ENCODE measurements around the gene DLGAP1. TPM values are rescaled to one million over a fixed set of nuclear protein-coding genes. Genes with fewer than 3 reads are reported as not detected.

Gene DLGAP1
- total and polyA plus RNA-seq, 4 donors = 0.54 to 11.8 (median 3.1) TPM

DNA sequence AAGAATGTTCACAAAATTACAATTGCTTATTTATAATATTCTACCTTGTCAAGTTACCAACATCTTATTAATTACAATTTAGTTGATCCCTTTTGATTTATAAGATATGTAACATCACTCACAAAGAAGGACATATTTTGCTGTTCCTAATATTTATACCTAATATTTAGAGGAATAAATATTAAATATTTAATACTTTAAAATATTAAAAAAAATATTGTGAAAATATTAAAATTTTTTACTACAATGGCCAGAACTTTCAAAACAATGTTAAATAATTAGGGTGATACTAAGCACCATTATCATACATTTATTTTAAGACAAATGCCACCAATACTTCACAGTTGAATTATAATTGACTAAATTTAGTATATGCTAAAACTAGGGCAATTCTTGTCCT, 254.7 kb downstream of the DLGAP1 start:
- no peaks in the 10 kb centered on the region for H3K9me3 ChIP-seq (ENCODE audit: control insufficient read depth in 4 of 4, insufficient read depth in 3 of 4, low read length in 3 of 4)
- TF ChIP-seq, protein P1, sequence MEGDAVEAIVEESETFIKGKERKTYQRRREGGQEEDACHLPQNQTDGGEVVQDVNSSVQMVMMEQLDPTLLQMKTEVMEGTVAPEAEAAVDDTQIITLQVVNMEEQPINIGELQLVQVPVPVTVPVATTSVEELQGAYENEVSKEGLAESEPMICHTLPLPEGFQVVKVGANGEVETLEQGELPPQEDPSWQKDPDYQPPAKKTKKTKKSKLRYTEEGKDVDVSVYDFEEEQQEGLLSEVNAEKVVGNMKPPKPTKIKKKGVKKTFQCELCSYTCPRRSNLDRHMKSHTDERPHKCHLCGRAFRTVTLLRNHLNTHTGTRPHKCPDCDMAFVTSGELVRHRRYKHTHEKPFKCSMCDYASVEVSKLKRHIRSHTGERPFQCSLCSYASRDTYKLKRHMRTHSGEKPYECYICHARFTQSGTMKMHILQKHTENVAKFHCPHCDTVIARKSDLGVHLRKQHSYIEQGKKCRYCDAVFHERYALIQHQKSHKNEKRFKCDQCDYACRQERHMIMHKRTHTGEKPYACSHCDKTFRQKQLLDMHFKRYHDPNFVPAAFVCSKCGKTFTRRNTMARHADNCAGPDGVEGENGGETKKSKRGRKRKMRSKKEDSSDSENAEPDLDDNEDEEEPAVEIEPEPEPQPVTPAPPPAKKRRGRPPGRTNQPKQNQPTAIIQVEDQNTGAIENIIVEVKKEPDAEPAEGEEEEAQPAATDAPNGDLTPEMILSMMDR (IDR thresholded peaks at IDR 0.05; ENCODE audit: control extremely low read depth, extremely low read depth) = no peak
- H3K27ac ChIP-seq (ENCODE audit: low read depth in 1 of 2, low read length in 1 of 2) = no peak overlapping the region
- no peak overlapping the region for H3K9ac ChIP-seq (ENCODE audit: insufficient read depth in 1 of 2, low read length in 2 of 2)
- DNase-seq (no peak), ATAC-seq (ENCODE audit: insufficient read depth, low FRiP score) (no peak)
- H3K27me3 ChIP-seq (ENCODE audit: control insufficient read depth in 3 of 3, insufficient read depth in 3 of 3, low read length in 2 of 3) = no peaks in the 10 kb centered on the region
- H3K4me3 ChIP-seq = no peak overlapping the region
- H3K36me3 ChIP-seq (ENCODE audit: control insufficient read depth in 4 of 4, insufficient read depth in 4 of 4, low read length in 4 of 4) = no peaks in the 10 kb centered on the region
- no peaks in the 10 kb centered on the region for H3K4me1 ChIP-seq (ENCODE audit: control insufficient read depth in 5 of 5, insufficient read depth in 5 of 5, low read length in 5 of 5)

DNA sequence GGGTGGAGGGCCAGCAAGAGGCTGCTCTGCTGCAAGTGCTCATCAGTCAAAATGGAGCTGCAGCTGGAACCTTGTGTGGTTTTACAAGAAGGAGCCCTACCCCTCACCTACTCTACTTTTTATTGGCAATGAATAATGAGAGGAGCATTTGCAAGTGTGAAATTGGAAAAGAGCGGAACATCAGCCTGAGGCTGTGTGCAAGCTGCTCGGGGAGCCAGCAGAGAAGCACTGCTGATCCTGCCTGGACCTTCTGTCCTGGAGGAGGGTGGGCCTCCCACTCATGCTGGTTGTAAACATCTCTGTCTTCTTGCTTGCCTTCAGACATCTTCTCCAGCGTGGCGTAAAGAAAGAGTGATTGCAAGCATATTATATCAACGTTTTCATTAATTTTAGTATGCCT, 256.2 kb downstream of the DLGAP1 start:
- H3K9me3 ChIP-seq (ENCODE audit: control insufficient read depth in 4 of 4, insufficient read depth in 3 of 4, low read length in 3 of 4) = no peaks in the 10 kb centered on the region
- DNase-seq (no peak), ATAC-seq (ENCODE audit: insufficient read depth, low FRiP score) (no peak)
- H3K4me3 ChIP-seq = no peak overlapping the region
- WGBS, 2 donors = 84 to 85% methylated on average over 5 of the region's 5 CpGs
- TF ChIP-seq, protein P1 (IDR thresholded peaks at IDR 0.05; ENCODE audit: control extremely low read depth, extremely low read depth) = no peak
- no peaks in the 10 kb centered on the region for H3K4me1 ChIP-seq (ENCODE audit: control insufficient read depth in 5 of 5, insufficient read depth in 5 of 5, low read length in 5 of 5)
- H3K9ac ChIP-seq (ENCODE audit: insufficient read depth in 1 of 2, low read length in 2 of 2) = no peak overlapping the region
- no peaks in the 10 kb centered on the region for H3K27me3 ChIP-seq (ENCODE audit: control insufficient read depth in 3 of 3, insufficient read depth in 3 of 3, low read length in 2 of 3)
- no peaks in the 10 kb centered on the region for H3K36me3 ChIP-seq (ENCODE audit: control insufficient read depth in 4 of 4, insufficient read depth in 4 of 4, low read length in 4 of 4)
- no peak overlapping the region for H3K27ac ChIP-seq (ENCODE audit: low read depth in 1 of 2, low read length in 1 of 2)

DNA sequence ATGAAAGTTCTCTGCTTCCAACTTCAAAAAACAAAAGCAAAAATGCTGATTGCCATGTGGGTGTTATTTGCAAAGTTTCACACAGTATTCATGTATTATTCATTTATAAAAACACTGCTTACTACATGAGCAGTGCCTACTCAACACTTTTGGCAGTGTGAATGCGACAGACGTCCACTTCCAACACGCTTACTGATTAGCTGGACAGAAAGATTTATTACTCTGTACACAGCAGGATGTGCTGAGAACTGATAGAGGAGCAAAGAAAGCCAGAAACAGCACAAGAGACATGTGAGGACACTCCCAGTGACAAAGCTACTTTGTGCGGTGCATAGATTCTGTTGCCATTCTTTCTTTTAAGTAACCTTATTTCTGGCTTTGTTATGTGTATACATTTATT, 258.8 kb downstream of the DLGAP1 start:
- H3K27ac ChIP-seq (ENCODE audit: low read depth in 1 of 2, low read length in 1 of 2) = no peak overlapping the region
- no peak overlapping the region for H3K9ac ChIP-seq (ENCODE audit: insufficient read depth in 1 of 2, low read length in 2 of 2)
- DNase-seq = peak in 1 of 3 donors; percentile 1
- ATAC-seq (ENCODE audit: insufficient read depth, low FRiP score) = no peak
- no peaks in the 10 kb centered on the region for H3K9me3 ChIP-seq (ENCODE audit: control insufficient read depth in 4 of 4, insufficient read depth in 3 of 4, low read length in 3 of 4)
- WGBS, 2 donors = 28 to 39% methylated on average over 4 of the region's 4 CpGs
- TF ChIP-seq, protein P1 (IDR thresholded peaks at IDR 0.05; ENCODE audit: control extremely low read depth, extremely low read depth) = no peak
- H3K36me3 ChIP-seq (ENCODE audit: control insufficient read depth in 4 of 4, insufficient read depth in 4 of 4, low read length in 4 of 4) = no peaks in the 10 kb centered on the region
- H3K4me1 ChIP-seq (ENCODE audit: control insufficient read depth in 5 of 5, insufficient read depth in 5 of 5, low read length in 5 of 5) = no peaks in the 10 kb centered on the region
- H3K27me3 ChIP-seq (ENCODE audit: control insufficient read depth in 3 of 3, insufficient read depth in 3 of 3, low read length in 2 of 3) = no peaks in the 10 kb centered on the region
- H3K4me3 ChIP-seq = no peak overlapping the region

DNA sequence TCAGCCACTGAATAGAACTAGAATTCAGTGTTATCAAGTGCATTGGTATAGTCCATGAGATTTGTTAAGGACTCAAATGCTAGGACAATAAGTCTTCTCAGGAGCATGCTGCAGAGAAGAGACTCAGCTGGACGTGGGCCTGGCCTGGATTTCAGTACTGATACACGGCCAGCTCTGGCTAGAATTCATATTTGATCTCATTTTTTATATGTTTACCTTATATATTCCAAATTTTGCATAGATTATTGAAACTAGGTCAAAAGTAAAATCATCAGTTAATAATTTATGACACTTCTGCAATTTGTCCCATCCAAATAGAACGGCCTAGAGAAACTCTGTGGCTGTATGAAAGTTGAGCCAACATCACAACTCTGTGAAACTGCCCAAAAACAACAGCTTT, 262.0 kb downstream of the DLGAP1 start:
- TF ChIP-seq, protein P1 (IDR thresholded peaks at IDR 0.05; ENCODE audit: control extremely low read depth, extremely low read depth) = no peak
- ATAC-seq (ENCODE audit: insufficient read depth, low FRiP score) = no peak

More for the DNA sequence above, 262.0 kb downstream of the DLGAP1 start:
- peak in 2 of 3 donors; percentile 11 to 26 for DNase-seq
- WGBS, 2 donors = 57 to 63% methylated on average over 3 of the region's 3 CpGs
- Histone ChIP-seq H3K9me3 (ENCODE audit: control insufficient read depth in 4 of 4, insufficient read depth in 3 of 4, low read length in 3 of 4) (no peaks in the 10 kb centered on the region), H3K9ac (ENCODE audit: insufficient read depth in 1 of 2, low read length in 2 of 2) (no peak overlapping the region), H3K4me1 (ENCODE audit: control insufficient read depth in 5 of 5, insufficient read depth in 5 of 5, low read length in 5 of 5) (no peaks in the 10 kb centered on the region), H3K4me3 (no peak overlapping the region), H3K27me3 (ENCODE audit: control insufficient read depth in 3 of 3, insufficient read depth in 3 of 3, low read length in 2 of 3) (no peaks in the 10 kb centered on the region), H3K36me3 (ENCODE audit: control insufficient read depth in 4 of 4, insufficient read depth in 4 of 4, low read length in 4 of 4) (no peaks in the 10 kb centered on the region), H3K27ac (ENCODE audit: low read depth in 1 of 2, low read length in 1 of 2) (no peak overlapping the region)

Data from lung (tissue), 12 donors.